T-helper 17 cell (primary cell): ENCODE measurements around the gene CTLA4. TPM values are rescaled to one million over a fixed set of nuclear protein-coding genes. Genes with fewer than 3 reads are reported as not detected.

Experiments used
- ATAC-seq: fragments of 150-1000 bp; cut with Tn5 transposase; 2 replicates; pipeline ENCODE4 v1.10.0; 2021; ENCODE audit warnings: mild to moderate bottlenecking, moderate library complexity
- DNase-seq, 3 donors: peaks; one replicate each; pipeline versions ENCODE4 v3.0.0 to v3.0.0-alpha.2; 2020 to 2021
- H3K9me3 ChIP-seq: one replicate; pipeline ENCODE4 v1.7.0; 2013; ENCODE audit warnings: low read length, mild to moderate bottlenecking; ENCODE audit not compliant: control insufficient read depth, poor library complexity, severe bottlenecking
- H3K27ac Mint-ChIP-seq: one replicate; pipeline ENCODE4 v1.8.0; 2022; ENCODE audit warnings: mild to moderate bottlenecking, moderate library complexity, mixed read lengths
- H3K27me3 Mint-ChIP-seq: one replicate; pipeline ENCODE4 v1.8.0; 2022; ENCODE audit warnings: mixed read lengths
- H3K36me3 Mint-ChIP-seq: one replicate; pipeline ENCODE4 v1.8.0; 2022; ENCODE audit warnings: low read depth, mixed read lengths
- H3K4me1 Mint-ChIP-seq: one replicate; pipeline ENCODE4 v1.8.0; 2022; ENCODE audit warnings: mild to moderate bottlenecking, mixed read lengths
- H3K4me3 Mint-ChIP-seq: one replicate; pipeline ENCODE4 v1.8.0; 2022; ENCODE audit warnings: mild to moderate bottlenecking, moderate library complexity, mixed read lengths
- total RNA-seq, 4 donors: library from RNA in 2 of 4; stranded (reverse) in 2 of 4; gene quantifications; one replicate each; pipeline ENCODE4 v1.2.3 and lab custom pipeline; 2022 to 2026

Gene CTLA4
- total RNA-seq, 2 donors from 2014 or later: 77.2 to 109 TPM

DNA sequence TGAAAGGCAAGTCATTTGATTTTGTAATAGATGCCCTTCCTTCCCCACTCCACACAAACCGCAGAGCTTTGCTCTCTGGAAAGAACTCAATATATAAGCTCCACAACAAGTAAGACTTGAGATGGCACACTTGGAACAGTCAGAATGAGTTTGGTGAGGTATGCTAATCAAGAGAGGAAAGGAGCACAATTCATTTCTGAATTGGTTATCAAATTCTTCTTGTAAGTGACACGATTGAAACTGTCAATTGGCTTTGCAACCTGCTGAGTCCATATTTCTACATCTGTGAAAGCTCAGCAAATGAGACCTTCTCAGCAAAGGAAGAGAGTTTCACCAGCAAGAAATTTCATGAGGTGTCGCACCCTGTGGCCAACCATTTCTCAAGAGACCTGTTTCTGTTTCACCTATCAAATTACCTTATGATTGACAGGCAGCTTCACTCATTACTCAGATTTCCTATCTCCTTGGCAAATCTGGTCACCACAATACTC, 19.1 kb downstream of the CTLA4 start:
- no peak overlapping the region for H3K4me3 Mint-ChIP-seq
- H3K36me3 Mint-ChIP-seq: no peaks in the 10 kb centered on the region
- peak overlapping the region; percentile 6 for H3K27ac Mint-ChIP-seq
- no peaks in the 10 kb centered on the region for H3K27me3 Mint-ChIP-seq
- DNase-seq: no peak
- ATAC-seq: peak; percentile 44
- H3K4me1 Mint-ChIP-seq: peaks cover 16% of the 10 kb centered on the region
- H3K9me3 ChIP-seq: no peaks in the 10 kb centered on the region

DNA sequence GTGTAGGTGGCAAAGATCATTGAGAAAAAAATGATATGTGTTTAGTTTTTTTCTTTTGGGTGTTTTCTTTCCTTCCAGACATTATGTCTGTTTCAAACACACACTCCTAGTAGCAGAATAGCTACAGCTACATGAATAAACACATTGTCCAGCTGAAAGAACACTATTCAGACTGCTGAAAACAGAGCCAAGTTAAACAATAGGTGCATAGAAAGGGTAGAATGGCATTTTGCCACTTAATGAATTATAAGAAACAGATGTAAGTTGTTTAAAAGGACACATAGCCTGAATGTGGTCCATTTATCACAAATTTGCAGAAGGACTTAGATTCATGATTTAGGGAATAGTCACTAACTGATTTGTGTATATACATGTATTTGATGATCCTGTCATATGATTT, 20.1 kb downstream of the CTLA4 start:
- no peaks in the 10 kb centered on the region for H3K9me3 ChIP-seq
- ATAC-seq (no peak), DNase-seq (no peak)
- no peaks in the 10 kb centered on the region for H3K27me3 Mint-ChIP-seq
- H3K4me3 Mint-ChIP-seq: no peak overlapping the region
- peak overlapping the region; percentile 6 for H3K27ac Mint-ChIP-seq
- no peaks in the 10 kb centered on the region for H3K36me3 Mint-ChIP-seq
- peaks cover 17% of the 10 kb centered on the region for H3K4me1 Mint-ChIP-seq

DNA sequence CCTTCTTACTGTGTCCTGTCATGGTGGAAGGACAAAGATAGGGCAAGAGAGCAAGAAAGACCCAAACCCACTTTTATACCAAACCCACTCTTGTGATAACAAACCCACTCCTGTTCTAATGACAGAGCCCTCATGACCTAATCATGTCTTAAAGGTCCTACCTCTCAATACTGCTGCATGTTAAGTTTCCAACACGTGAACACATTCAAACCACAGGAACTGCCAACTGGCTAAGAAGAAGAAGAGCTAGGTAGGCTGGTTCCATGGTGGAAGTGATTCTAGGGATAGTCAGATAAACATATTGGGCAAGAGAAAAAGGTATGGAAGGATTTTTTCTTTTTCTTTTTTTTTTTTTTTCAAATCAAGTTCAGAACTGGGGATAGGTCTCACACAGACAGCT, 22.0 kb downstream of the CTLA4 start:
- H3K27me3 Mint-ChIP-seq: no peaks in the 10 kb centered on the region
- ATAC-seq: no peak
- peaks cover 19% of the 10 kb centered on the region for H3K4me1 Mint-ChIP-seq
- DNase-seq: no peak
- H3K4me3 Mint-ChIP-seq: no peak overlapping the region
- H3K27ac Mint-ChIP-seq: no peak overlapping the region
- no peaks in the 10 kb centered on the region for H3K36me3 Mint-ChIP-seq
- H3K9me3 ChIP-seq: no peaks in the 10 kb centered on the region

DNA sequence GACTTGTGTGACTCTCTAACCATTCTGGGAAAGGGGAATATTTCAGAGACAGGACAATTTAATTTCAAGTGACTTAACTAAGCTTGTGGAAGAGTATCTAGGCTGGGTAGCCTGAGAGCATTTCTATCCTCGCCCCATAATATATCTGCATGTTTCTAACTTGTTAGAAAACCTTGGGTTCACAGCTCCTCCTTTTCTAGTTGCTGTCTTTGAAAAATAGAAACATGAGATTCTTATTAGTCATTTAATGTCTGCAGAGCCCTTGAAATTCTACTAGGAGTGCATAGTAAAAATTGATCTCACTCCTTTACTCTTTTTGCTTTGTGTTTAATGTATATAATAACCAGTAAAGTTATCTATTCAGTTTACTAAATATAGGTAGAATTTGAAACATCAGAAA, 22.4 kb downstream of the CTLA4 start:
- ATAC-seq: no peak
- Mint-ChIP-seq H3K27me3 (no peaks in the 10 kb centered on the region), H3K36me3 (no peaks in the 10 kb centered on the region), H3K4me3 (no peak overlapping the region), H3K4me1 (peaks cover 19% of the 10 kb centered on the region), H3K27ac (no peak overlapping the region)
- no peaks in the 10 kb centered on the region for H3K9me3 ChIP-seq
- no peak for DNase-seq

DNA sequence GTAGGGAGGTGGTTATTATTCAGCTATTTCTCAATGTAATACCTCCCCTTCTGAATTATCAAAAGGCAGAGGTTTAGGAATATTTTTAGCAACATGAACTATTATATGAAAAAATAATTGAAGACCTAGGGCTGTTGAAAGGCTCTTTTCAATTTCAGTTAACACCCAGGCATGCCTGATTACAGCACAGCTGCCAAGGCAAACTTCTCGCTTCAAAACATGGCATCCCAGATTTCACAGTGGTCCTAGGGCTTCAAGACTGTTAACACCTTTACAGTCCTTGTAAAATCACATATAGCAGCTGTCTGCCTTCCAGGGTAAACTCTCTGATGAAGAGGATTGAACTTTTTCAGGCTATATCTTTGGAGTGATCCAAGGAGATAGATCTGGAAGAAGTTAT, 23.2 kb downstream of the CTLA4 start:
- Mint-ChIP-seq H3K27me3 (no peaks in the 10 kb centered on the region), H3K27ac (no peak overlapping the region), H3K36me3 (no peaks in the 10 kb centered on the region), H3K4me1 (peaks cover 16% of the 10 kb centered on the region), H3K4me3 (no peak overlapping the region)
- DNase-seq: no peak
- no peak for ATAC-seq
- H3K9me3 ChIP-seq: no peaks in the 10 kb centered on the region

DNA sequence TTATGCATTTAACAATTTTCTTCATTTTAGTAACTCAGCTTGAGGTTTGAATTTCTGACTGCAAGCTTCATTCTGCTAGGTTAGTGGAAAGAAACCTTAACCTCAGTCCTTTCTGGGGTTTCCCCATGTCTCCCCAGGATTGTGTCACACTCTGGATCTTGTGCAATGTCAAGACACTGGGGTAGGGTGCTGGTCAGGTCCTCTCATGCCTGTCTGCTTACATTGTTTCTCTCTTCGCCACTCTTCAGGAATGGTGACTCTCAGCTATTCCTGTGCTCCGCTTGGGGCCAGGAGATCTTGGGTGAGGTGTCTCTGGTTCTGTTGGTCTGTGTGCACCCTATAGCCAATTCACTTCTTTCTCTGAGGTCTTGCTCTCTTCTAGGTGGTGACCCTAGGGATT, 23.9 kb downstream of the CTLA4 start:
- H3K36me3 Mint-ChIP-seq: no peaks in the 10 kb centered on the region
- H3K4me1 Mint-ChIP-seq: peaks cover 13% of the 10 kb centered on the region
- H3K27me3 Mint-ChIP-seq: no peaks in the 10 kb centered on the region
- no peak overlapping the region for H3K27ac Mint-ChIP-seq
- H3K9me3 ChIP-seq: no peaks in the 10 kb centered on the region
- no peak overlapping the region for H3K4me3 Mint-ChIP-seq
- peak; percentile 67 for ATAC-seq
- DNase-seq: no peak

DNA sequence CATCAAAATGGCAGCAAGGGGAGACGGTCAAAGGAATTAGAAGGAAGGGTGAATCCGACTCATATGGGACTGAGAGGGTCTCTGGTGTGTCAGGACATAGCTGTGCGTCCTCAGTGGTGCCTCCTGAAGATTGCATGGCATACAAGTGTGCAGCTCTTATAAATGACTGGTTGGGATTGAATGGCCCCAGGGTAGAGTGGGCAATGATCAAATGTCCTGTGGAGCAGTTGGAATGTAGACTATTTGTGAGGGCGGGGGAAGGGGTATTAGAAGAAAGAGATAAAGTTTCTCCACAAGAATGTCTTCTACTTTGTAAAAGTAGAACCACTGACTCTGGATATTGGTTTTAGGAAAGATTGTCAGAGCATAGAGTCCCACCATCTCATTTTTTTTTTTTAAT, 24.6 kb downstream of the CTLA4 start:
- H3K27ac Mint-ChIP-seq: no peak overlapping the region
- H3K9me3 ChIP-seq: no peaks in the 10 kb centered on the region
- H3K4me3 Mint-ChIP-seq: no peak overlapping the region
- no peak for ATAC-seq
- DNase-seq: no peak
- no peaks in the 10 kb centered on the region for H3K27me3 Mint-ChIP-seq
- H3K4me1 Mint-ChIP-seq: peaks cover 14% of the 10 kb centered on the region
- no peaks in the 10 kb centered on the region for H3K36me3 Mint-ChIP-seq

DNA sequence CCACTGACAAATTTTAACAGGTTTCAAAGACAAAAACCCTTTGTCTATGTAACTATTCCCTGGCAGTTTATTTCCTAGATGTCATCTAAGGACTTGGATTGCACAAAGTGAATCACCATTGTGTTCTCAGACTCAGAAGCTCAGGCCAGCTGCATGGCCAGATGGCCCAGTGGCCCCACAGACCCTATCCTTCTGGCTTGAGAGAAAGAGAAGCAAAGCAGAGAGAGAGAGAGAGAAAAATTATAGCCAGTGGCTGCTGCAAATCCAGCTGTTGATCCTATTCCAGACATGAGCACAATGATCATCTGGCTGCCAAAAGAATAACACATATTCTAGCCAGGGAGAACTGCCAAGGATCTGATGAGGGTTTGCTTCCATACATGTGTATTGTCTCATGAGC, 25.8 kb downstream of the CTLA4 start:
- Mint-ChIP-seq H3K4me1 (peaks cover 19% of the 10 kb centered on the region), H3K4me3 (no peak overlapping the region), H3K27ac (no peak overlapping the region), H3K27me3 (no peaks in the 10 kb centered on the region), H3K36me3 (no peaks in the 10 kb centered on the region)
- ATAC-seq (no peak), DNase-seq (no peak)
- no peaks in the 10 kb centered on the region for H3K9me3 ChIP-seq

DNA sequence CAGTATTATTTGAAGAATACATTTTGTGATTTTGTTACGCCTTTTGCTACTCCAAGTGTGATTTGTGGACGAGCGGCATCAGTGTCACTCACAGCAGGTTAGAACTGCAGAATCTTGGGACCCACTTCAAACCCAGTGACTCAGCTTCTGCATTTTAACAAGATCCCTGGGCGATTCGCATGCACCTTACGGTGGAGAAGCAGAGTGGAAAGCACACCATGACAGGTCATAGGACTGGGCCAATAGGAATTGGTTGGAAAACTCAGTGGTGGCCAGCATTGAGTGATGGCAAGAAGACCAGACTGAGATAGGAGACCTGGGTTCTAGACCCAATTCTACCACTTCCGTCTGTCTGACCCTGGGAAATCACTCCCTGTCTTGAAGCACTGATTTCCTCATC, 26.3 kb downstream of the CTLA4 start:
- Mint-ChIP-seq H3K4me3 (no peak overlapping the region), H3K27me3 (no peaks in the 10 kb centered on the region), H3K27ac (no peak overlapping the region), H3K4me1 (peaks cover 19% of the 10 kb centered on the region), H3K36me3 (no peaks in the 10 kb centered on the region)
- no peaks in the 10 kb centered on the region for H3K9me3 ChIP-seq
- no peak for ATAC-seq
- DNase-seq: no peak

DNA sequence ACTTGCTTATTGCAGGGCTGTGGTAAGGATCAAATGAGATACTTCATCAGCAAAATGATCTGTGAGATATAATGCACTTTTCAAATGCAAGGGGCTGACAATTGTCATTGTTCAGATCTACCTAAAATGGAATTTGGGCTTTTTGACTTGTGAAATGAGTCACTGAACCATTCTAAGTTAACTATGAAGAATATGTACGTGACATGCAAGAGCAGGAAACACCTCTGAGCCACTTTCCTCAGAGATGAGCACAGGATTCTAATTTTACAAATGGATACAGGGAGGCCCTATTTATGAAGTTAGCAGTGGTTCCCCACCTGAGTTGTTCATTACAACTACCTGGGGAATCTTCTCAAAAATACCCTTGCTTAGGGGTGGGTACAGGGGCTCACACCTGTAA, 26.7 kb downstream of the CTLA4 start:
- Mint-ChIP-seq H3K27ac (no peak overlapping the region), H3K36me3 (no peaks in the 10 kb centered on the region), H3K27me3 (no peaks in the 10 kb centered on the region), H3K4me3 (no peak overlapping the region), H3K4me1 (peaks cover 21% of the 10 kb centered on the region)
- ATAC-seq (no peak), DNase-seq (no peak)
- H3K9me3 ChIP-seq: no peaks in the 10 kb centered on the region

DNA sequence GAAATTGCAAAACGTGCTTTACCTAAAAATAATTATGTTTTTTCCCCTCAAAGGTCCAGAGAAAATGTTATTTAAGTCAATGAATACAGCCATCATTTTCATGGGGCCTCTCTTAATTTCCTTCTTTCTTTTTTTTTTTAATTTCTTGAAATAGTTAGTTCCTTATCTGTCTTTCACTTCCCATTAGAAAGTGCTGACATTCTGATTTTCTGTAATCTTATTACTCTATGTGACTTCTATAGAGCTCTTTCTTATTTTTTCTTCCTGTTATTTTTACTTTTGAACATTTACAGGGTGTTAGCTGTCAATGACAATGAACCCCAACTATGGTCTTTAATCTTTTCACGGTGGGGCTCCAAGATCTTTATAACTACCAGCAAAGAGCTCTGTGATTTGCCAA, 30.0 kb downstream of the CTLA4 start:
- Mint-ChIP-seq H3K36me3 (no peaks in the 10 kb centered on the region), H3K4me1 (peaks cover 18% of the 10 kb centered on the region), H3K27me3 (no peaks in the 10 kb centered on the region), H3K4me3 (no peak overlapping the region), H3K27ac (peak overlapping the region; percentile 27)
- DNase-seq (no peak), ATAC-seq (no peak)
- no peaks in the 10 kb centered on the region for H3K9me3 ChIP-seq

DNA sequence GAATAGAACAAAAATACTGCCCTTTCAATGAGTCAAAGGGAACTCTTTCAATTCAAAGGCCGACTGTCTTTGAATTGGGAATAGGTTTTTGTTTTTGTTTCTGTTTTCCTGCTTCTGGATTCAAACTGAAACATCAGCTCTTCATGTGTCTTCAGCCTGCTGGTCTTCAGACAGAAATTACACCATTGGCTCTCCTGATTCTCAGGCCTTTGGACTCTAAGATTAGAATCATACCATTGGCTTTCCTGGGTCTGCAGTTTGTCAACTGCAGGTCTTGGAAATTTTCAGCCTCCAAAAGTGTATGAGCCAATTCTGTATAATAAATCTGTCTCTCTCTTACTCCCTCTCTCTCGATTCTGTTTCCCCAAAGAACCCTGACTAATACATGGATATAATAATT, 31.1 kb downstream of the CTLA4 start:
- Mint-ChIP-seq H3K27ac (peak overlapping the region; percentile 27), H3K4me3 (no peak overlapping the region), H3K27me3 (no peaks in the 10 kb centered on the region), H3K4me1 (peaks cover 17% of the 10 kb centered on the region), H3K36me3 (no peaks in the 10 kb centered on the region)
- ATAC-seq (no peak), DNase-seq (no peak)
- no peaks in the 10 kb centered on the region for H3K9me3 ChIP-seq

DNA sequence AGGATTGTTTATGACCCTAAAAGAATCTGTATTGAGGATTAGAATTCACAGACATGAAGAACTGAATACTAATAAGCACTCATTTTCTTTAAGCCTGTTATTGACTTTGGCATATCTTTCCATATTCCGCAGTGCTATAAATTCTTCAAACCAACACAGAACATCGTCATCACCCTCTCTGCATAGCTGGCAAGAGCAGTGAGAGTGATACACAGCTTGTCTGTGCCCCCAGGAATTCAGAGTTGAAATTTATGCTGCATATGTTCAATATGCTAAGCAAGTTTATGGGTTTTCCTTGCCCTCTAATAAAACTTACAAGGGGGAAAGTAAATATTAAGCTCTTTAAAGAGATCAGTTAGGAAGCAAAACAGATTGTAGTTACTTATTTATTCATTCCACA, 32.7 kb downstream of the CTLA4 start:
- Mint-ChIP-seq H3K4me3 (no peak overlapping the region), H3K36me3 (no peaks in the 10 kb centered on the region), H3K4me1 (peaks cover 13% of the 10 kb centered on the region), H3K27ac (no peak overlapping the region), H3K27me3 (no peaks in the 10 kb centered on the region)
- DNase-seq (no peak), ATAC-seq (no peak)
- no peaks in the 10 kb centered on the region for H3K9me3 ChIP-seq

DNA sequence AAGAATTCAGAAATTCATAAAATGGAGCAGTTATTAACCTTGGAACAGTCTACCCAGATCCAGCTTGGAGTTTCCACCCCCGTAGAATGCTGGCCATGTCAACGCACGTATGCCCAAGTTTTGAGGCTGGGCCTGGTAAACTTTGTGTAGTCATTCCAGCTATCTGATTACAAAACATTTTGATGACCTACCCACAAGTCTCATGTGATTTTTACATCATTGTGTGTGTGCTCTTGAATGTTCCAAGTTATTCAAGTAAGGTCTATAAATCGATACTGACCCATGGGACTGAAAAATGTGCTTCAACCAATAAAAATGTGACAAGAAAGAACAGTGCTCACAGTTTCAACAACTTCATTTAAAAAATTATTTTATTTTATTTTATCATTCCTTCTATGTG, 36.5 kb downstream of the CTLA4 start:
- Mint-ChIP-seq H3K36me3 (no peaks in the 10 kb centered on the region), H3K27ac (no peak overlapping the region), H3K4me3 (no peak overlapping the region), H3K27me3 (no peaks in the 10 kb centered on the region), H3K4me1 (peaks cover 9% of the 10 kb centered on the region)
- no peak for ATAC-seq
- DNase-seq: no peak
- no peaks in the 10 kb centered on the region for H3K9me3 ChIP-seq

DNA sequence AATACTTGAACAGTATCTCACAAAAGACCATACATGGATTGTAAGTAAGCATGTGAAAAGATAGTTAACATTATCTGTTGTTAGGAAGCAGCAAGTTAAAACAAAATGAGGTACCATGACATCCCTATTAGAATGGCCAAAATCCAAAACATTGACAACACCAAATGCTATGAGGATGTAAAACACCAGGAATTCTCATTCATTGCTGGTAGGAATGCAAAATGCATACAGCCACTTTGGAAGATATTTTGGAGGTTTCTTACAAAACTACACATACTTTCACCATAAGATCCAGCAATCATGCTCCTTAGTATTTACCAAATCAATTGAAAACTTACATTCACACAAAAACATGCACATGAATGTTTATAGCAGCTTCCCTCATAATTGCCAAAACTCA, 38.1 kb downstream of the CTLA4 start:
- H3K9me3 ChIP-seq: no peaks in the 10 kb centered on the region
- DNase-seq (no peak), ATAC-seq (no peak)
- Mint-ChIP-seq H3K36me3 (no peaks in the 10 kb centered on the region), H3K27ac (no peak overlapping the region), H3K27me3 (no peaks in the 10 kb centered on the region), H3K4me1 (peaks cover 11% of the 10 kb centered on the region), H3K4me3 (no peak overlapping the region)
